Mesodermal cell (in vitro differentiated cells): ENCODE measurements around the gene SH3PXD2B.

ENCODE experiments used
- H3K27ac ChIP-seq: 2 replicates; pipeline ENCODE4 v1.7.0; 2013; ENCODE audit warnings: mild to moderate bottlenecking, low read depth, low read length, moderate library complexity; ENCODE audit not compliant: severe bottlenecking
- H3K36me3 ChIP-seq: 2 replicates; pipeline ENCODE4 v1.7.1; 2013; ENCODE audit warnings: mild to moderate bottlenecking, low read length, moderate library complexity; ENCODE audit not compliant: control insufficient read depth, insufficient read depth
- H3K4me1 ChIP-seq: one replicate; pipeline ENCODE4 v1.7.1; 2013; ENCODE audit warnings: mild to moderate bottlenecking, low read length; ENCODE audit not compliant: insufficient read depth, control insufficient read depth, poor library complexity, severe bottlenecking
- H3K4me3 ChIP-seq: 2 replicates; pipeline ENCODE4 v1.7.0; 2013; ENCODE audit warnings: low read length, control low read depth, mild to moderate bottlenecking; ENCODE audit not compliant: insufficient read depth, poor library complexity, severe bottlenecking; ENCODE audit errors: extremely low read depth
- H3K9me3 ChIP-seq: 2 replicates; pipeline ENCODE4 v1.7.1; 2013; ENCODE audit warnings: mild to moderate bottlenecking, low read length, moderate library complexity; ENCODE audit not compliant: control insufficient read depth
- WGBS, 2 experiments: methylation state at CpG; one replicate each; pipeline ENCODE4 v1.1.5; 2013; ENCODE audit warnings: missing lambda C conversion rate in 2 of 2; ENCODE audit not compliant: insufficient coverage in 2 of 2; 5-methylcytosine and 5-hydroxymethylcytosine counted together

SH3PXD2B gene

GRCh38 chr5:172282272-172283019 lies 171.9 kb downstream of the SH3PXD2B start:
- Histone ChIP-seq H3K36me3 (peaks cover 30% of the 10 kb centered on the region), H3K4me1 (peaks cover 17% of the 10 kb centered on the region), H3K9me3 (no peaks in the 10 kb centered on the region), H3K4me3 (peak overlapping the region; percentile 89), H3K27ac (peak overlapping the region; percentile 91)
- WGBS, 2 experiments: 0 to 5% methylated on average over 6 to 7 of the region's 13 CpGs

- Histone ChIP-seq H3K27ac (no peak overlapping the region), H3K4me3 (peak overlapping the region; percentile 89), H3K9me3 (no peaks in the 10 kb centered on the region), H3K4me1 (peaks cover 20% of the 10 kb centered on the region), H3K36me3 (peaks cover 35% of the 10 kb centered on the region)
- 100% methylated on average over 3 to 4 of the region's 6 CpGs for WGBS, 2 experiments
Observed at GRCh38 chr5:172281346-172281745, 173.0 kb downstream of the SH3PXD2B start.

- 80 to 100% methylated on average over 1 of the region's 4 CpGs for WGBS, 2 experiments
- Histone ChIP-seq H3K4me3 (peak overlapping the region; percentile 89), H3K4me1 (peaks cover 20% of the 10 kb centered on the region), H3K9me3 (no peaks in the 10 kb centered on the region), H3K27ac (no peak overlapping the region), H3K36me3 (peaks cover 38% of the 10 kb centered on the region)
Observed at GRCh38 chr5:172280929-172281328, 173.4 kb downstream of the SH3PXD2B start.

- WGBS, 2 experiments: 100% methylated on average over 5 of the region's 5 CpGs; no CpG with 5 or more reads in 1 of the 2 experiments
- H3K36me3 ChIP-seq: peaks cover 42% of the 10 kb centered on the region
- H3K4me1 ChIP-seq: peaks cover 15% of the 10 kb centered on the region
- H3K4me3 ChIP-seq: no peak overlapping the region
- no peaks in the 10 kb centered on the region for H3K9me3 ChIP-seq
- no peak overlapping the region for H3K27ac ChIP-seq
Observed at GRCh38 chr5:172280317-172280716, 174.0 kb downstream of the SH3PXD2B start.

GRCh38 chr5:172278356-172278755 lies 176.0 kb downstream of the SH3PXD2B start:
- Histone ChIP-seq H3K4me3 (no peak overlapping the region), H3K36me3 (peaks cover 42% of the 10 kb centered on the region), H3K27ac (no peak overlapping the region), H3K4me1 (peaks cover 15% of the 10 kb centered on the region), H3K9me3 (no peaks in the 10 kb centered on the region)
- WGBS, 2 experiments: 93% methylated on average over 3 of the region's 9 CpGs; no CpG with 5 or more reads in 1 of the 2 experiments

GRCh38 chr5:172276214-172276613 lies 178.1 kb downstream of the SH3PXD2B start:
- Histone ChIP-seq H3K27ac (no peak overlapping the region), H3K36me3 (peaks cover 40% of the 10 kb centered on the region)

More at GRCh38 chr5:172276214-172276613, 178.1 kb downstream of the SH3PXD2B start:
- WGBS, 2 experiments: 97 to 100% methylated on average over 3 of the region's 3 CpGs
- Histone ChIP-seq H3K4me1 (peaks cover 9% of the 10 kb centered on the region), H3K9me3 (no peaks in the 10 kb centered on the region), H3K4me3 (no peak overlapping the region)
